ENCODE measurements around the gene COBL.

Gene COBL

DNA sequence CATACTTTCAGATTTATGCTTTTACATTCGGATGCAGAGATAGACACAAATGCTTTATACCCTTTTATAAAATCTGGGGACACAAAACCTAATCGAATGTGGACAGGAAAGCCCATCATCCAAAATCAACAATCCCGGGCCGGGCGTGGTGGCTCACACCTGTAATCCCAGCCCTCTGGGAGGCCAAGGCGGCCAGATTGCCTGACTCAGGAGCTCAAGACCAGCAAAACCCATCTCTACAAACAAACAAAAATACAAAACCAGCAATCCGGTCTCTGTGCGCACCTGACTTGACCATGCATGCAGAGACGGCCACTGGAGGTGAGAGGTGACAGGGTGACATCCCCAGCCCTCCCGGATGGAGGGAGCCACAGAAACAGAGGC lies 13.5 kb downstream of the COBL start:
- no peak for DNase-seq (ENCODE audit: low read depth)

DNA sequence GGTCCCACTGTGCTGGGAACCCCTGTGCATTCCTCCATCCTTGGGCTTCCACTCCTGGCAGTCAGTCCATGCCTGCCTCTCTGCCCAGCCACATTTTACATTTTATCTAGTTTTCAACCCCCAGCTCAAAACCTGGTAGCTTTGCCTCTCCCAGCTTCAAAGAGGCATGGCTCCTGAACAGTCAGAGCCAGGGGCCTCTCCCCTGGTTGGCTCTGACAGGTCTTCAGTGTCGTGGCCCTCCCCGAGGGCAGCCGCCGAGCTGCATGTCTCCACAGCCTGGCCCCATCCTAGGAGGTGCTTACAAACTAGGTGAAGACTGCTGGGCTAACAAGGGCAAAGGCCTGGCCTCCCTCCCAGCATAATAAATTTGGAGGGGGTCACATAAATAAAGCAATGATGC lies 14.8 kb downstream of the COBL start:
- no peak for DNase-seq (ENCODE audit: low read depth)

- DNase-seq (ENCODE audit: low read depth): no peak
Measured at GRCh38 chr7:51300762-51301674, 15.6 kb downstream of the COBL start.

DNA sequence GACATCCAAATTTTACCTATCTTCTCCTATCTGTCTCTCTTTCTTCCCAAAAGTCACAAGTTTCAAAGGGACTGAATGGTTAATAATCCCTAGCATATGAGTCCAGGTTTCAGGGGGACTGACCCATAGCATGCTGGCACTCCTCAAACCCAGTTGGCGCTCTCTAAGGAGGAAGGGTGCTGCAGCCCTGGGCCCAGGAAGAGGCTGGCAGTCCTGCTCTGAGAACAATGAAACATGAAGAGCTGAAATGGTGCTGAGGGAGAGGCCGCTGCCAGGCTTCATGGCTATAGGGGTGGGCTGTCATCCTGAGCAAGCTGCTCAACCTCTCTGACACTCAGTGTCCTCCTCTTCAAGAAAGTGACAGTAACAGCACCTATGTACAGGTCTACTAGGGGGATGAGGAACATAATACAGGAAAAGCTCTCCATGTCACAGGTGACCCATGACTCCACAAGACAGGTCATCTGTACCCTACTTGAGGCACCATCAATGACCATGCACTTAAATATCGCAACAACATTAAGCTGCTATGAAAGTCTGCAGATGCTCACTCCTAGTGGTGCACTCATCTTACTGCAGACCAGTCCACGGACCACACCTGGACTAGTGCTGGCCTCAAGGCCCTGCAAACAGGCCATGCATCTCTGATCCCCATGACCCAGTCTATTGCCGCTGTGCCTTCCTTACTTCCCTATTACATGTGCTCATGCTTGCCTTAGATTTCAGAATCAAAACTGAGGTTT lies 17.0 kb downstream of the COBL start:
- no peak for DNase-seq (ENCODE audit: low read depth)

- no peak for DNase-seq (ENCODE audit: low read depth)
Measured at GRCh38 chr7:51298912-51299311, 17.7 kb downstream of the COBL start.

- DNase-seq (ENCODE audit: low read depth): no peak
Measured at GRCh38 chr7:51297986-51298385, 18.6 kb downstream of the COBL start.

- DNase-seq (ENCODE audit: low read depth): no peak
Measured at GRCh38 chr7:51295440-51296245, 21.0 kb downstream of the COBL start.

DNA sequence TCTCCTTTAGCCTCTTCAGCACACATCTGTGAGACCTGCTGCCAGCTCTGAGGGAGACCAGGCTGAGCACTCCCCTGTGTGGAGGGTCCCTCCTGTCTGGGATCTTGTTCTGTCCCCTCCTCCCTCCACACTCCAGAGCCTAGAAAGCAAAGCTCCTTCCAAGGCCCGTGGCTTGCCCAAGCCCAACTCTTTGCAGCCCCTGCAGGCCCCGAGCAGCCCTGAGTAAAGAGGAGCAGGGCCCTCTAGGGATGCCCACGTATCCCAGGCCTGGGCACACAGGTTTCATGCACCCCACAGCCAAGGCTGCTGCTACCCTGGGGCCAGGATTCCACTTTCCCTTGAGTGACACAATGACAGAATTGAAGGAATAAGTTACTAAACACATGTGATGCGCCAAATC lies 24.0 kb downstream of the COBL start:
- no peak for DNase-seq (ENCODE audit: low read depth)

GRCh38 chr7:51290702-51291540 lies 25.7 kb downstream of the COBL start:
- DNase-seq (ENCODE audit: low read depth): no peak

DNA sequence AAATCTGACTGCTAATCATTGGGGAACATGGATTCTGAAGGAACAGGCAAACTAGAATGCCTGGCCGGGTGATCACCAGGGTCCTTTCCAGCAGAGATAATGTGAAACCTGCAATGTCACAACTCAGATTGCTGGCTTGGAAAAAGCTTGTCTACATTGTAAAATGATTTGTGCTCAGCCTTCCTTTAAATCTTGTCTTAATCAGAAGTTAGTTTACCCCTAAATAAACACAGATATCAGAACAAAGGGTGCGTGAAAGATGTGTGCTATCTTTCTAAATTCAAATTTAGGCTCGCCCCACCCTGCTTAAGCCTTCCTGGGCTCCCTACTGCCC lies 26.3 kb downstream of the COBL start:
- no peak for DNase-seq (ENCODE audit: low read depth)

GRCh38 chr7:51289623-51290303 lies 26.8 kb downstream of the COBL start:
- DNase-seq (ENCODE audit: low read depth): no peak

GRCh38 chr7:51288896-51289622 lies 27.6 kb downstream of the COBL start:
- DNase-seq (ENCODE audit: low read depth): no peak

DNA sequence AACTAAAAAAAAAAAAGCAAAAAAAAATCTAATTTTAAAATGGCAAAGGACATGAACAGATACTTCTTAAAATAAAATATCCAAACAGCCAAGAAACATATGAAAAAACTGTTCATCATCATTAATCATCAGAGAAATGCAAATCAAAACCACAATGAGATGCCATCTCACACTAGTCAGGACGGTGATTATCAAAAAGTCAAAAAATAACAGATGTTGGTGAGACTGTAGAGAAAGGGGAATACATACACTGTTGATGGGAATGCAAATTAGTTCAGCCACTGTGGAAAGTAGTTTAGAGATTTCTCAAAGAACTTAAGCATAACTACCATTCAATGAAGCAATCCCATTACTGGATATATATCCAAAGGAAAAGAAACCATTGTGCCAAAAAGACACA lies 30.2 kb downstream of the COBL start:
- DNase-seq (ENCODE audit: low read depth): no peak

GRCh38 chr7:51280156-51280555 lies 36.5 kb downstream of the COBL start:
- DNase-seq (ENCODE audit: low read depth): no peak

DNA sequence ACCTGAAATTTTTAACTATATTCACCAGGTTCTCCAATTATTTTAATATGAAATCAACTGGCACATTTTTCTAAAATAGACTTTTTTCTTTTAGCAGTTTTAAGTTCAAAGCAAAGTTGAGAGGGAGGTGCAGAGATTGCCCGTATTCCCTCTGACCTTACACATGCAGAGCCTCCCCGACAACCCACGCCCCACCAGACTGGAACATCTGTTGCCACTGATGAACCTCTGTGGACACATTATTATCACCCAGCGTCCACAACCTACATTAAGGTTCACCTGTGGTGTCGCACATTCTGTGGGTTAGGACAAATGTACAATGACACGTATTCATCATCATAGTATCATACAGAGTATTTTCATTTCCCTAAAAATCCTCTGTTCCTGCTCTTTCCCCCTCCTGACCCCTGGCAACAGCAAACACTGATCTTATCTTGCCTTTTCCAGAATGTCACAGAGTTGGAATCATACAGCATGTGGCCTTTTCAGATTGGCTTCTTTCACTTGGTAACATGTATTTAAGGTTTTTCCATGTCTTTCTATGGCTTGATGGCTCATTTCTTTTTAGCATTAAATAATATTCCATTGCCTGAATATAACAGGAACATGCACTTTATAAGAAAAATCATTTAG lies 37.1 kb downstream of the COBL start:
- DNase-seq (ENCODE audit: low read depth): no peak

DNA sequence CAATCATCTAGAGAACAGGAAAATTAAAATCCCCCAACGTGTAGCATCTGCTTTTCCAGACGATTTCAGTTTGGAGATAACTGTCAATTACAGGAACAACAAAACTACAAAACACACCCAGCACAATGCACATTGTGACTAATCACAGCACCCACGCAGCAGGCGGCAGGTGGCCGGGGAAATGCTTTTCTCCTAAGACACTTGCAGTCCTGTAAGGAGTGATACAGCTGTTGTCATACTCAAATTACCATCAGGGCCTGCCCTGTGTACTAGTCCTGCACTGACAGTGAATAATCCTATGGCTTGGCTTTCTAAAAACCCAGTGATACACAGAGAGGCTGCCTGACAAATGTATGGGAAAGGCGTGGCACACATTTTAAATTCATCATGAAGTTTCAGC lies 37.8 kb downstream of the COBL start:
- DNase-seq (ENCODE audit: low read depth): no peak

DNA sequence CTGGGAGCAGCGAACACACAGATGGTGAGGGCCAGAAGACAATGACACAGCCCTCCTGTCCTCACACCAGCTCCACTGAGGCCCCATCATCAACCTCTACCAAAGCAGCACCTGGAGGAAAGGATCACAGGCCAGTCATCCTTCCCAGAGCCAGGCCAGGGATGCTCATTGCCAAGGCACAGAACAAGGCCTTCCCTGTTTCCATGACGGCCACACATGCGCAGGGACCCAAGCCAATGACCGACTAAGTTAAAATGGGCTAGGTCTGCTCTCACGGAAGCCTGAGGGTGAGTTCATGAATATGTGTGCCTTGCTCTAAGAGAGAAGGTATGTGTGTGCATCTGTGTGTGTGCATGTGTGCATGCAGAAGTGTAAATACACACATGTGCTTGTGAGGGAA lies 39.6 kb downstream of the COBL start:
- no peak for DNase-seq (ENCODE audit: low read depth)

DNA sequence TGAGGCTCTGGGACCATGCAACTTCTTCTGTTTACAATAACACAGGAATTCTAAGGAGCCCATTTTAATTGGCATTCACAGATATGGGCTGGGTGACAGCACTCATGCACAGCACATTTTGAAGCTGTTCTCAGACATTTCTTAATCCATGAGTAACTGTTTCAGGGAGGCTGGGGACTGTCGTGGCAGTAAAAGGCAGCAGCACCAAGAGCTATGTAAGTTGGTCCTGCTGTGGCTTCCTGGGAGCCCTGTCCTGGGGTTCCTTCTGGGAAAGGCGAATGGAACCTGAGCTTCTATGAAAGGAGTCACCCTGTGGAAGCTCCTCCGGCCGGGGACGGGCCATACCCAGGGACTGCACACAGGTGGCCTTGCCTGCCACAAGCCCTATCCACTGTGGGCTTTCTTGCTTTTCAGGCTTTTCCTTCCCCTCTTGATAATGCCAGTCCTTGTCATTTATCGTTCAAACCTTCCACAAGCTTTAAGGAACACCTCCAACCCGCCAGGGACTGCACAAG lies 40.5 kb downstream of the COBL start:
- no peak for DNase-seq (ENCODE audit: low read depth)

DNA sequence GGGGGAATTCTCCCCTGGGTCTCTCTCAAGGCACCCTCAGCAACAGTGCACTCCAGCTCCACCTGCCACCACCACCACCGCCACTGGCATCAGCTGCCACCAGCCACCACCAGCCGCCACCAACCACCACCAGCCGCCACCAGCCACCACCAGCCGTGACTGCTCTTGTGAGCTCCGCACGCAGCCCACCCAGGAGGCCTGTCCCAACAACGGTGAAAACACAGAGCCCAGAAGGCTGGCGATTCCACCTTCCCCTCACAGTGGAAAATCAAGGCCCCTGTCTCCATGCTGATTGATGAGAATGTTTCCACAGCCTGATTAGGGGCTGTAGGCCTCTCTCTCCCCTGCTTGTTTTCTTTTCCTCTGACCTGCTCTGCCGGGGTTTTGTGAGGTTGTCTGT lies 41.1 kb downstream of the COBL start:
- no peak for DNase-seq (ENCODE audit: low read depth)

- DNase-seq (ENCODE audit: low read depth): no peak
Measured at GRCh38 chr7:51274955-51275354, 41.7 kb downstream of the COBL start.

Measured in CMK (cell line).